IPS-18c (cell line): ENCODE measurements around the gene A1BG.

Experiments
- H3K4me3 ChIP-seq: 2 replicates; pipeline ENCODE4 v1.7.0; 2013; ENCODE audit warnings: low read depth, mild to moderate bottlenecking, low read length, moderate library complexity; ENCODE audit not compliant: insufficient read depth
- H3K9me3 ChIP-seq: one replicate; pipeline ENCODE4 v1.6.1; 2013; ENCODE audit warnings: mild to moderate bottlenecking, low read length, moderate library complexity; ENCODE audit not compliant: control insufficient read depth, insufficient read depth

Gene A1BG

GRCh38 chr19:58367698-58368454, 14.6 kb upstream of the A1BG start:
- no peak overlapping the region for H3K4me3 ChIP-seq
- no peaks in the 10 kb centered on the region for H3K9me3 ChIP-seq

- H3K9me3 ChIP-seq = no peaks in the 10 kb centered on the region
- no peak overlapping the region for H3K4me3 ChIP-seq
These were observed 13.5 kb upstream of the A1BG start for GRCh38 chr19:58366585-58367430.

GRCh38 chr19:58364146-58364545, 10.9 kb upstream of the A1BG start:
- Histone ChIP-seq H3K9me3 (no peaks in the 10 kb centered on the region), H3K4me3 (no peak overlapping the region)

GRCh38 chr19:58362272-58362994, 9.1 kb upstream of the A1BG start, which contains the start of gene ZNF497:
Gene ZNF497, minus strand, starts transcription at chr19:58362751. Its CDS starts 5,116 bp downstream, at chr19:58357635.
- Histone ChIP-seq H3K9me3 (no peaks in the 10 kb centered on the region), H3K4me3 (peak within 1 kb of the TSS; percentile 96)

- Histone ChIP-seq H3K9me3 (no peaks in the 10 kb centered on the region), H3K4me3 (peak overlapping the region; percentile 96)
These were observed 8.6 kb upstream of the A1BG start for GRCh38 chr19:58361900-58362271.

- Histone ChIP-seq H3K4me3 (no peak overlapping the region), H3K9me3 (no peaks in the 10 kb centered on the region)
These were observed 4.3 kb upstream of the A1BG start for GRCh38 chr19:58357481-58358145.

- Histone ChIP-seq H3K4me3 (no peak overlapping the region), H3K9me3 (no peaks in the 10 kb centered on the region)
These were observed 3.6 kb upstream of the A1BG start for GRCh38 chr19:58356766-58357480.

- H3K4me3 ChIP-seq = no peak overlapping the region
- no peaks in the 10 kb centered on the region for H3K9me3 ChIP-seq
These were observed 2.8 kb upstream of the A1BG start for GRCh38 chr19:58355908-58356765.

- Histone ChIP-seq H3K9me3 (no peaks in the 10 kb centered on the region), H3K4me3 (no peak overlapping the region)
These were observed 2.0 kb upstream of the A1BG start for GRCh38 chr19:58355215-58355796.

- no peaks in the 10 kb centered on the region for H3K9me3 ChIP-seq
These were observed 1.3 kb upstream of the A1BG start for GRCh38 chr19:58354478-58355030.

GRCh38 chr19:58353717-58354477, 605 bp upstream of the A1BG start:
- Histone ChIP-seq H3K9me3 (no peaks in the 10 kb centered on the region), H3K4me3 (no peak overlapping the region)

More at GRCh38 chr19:58354478-58355030, 1.3 kb upstream of the A1BG start:
- H3K4me3 ChIP-seq = no peak overlapping the region

GRCh38 chr19:58351990-58352755, 1.1 kb downstream of the A1BG start:
- Histone ChIP-seq H3K4me3 (no peak overlapping the region), H3K9me3 (no peaks in the 10 kb centered on the region)

GRCh38 chr19:58351558-58351878, 1.8 kb downstream of the A1BG start:
- no peaks in the 10 kb centered on the region for H3K9me3 ChIP-seq
- H3K4me3 ChIP-seq = no peak overlapping the region

GRCh38 chr19:58350871-58351557, 2.3 kb downstream of the A1BG start:
- H3K4me3 ChIP-seq = no peak overlapping the region
- H3K9me3 ChIP-seq = no peaks in the 10 kb centered on the region
